IPS DF 4.7 (cell line): ENCODE data around the gene OAS3.
"Not testable (repeated sequence)": the region's sequence is repeated elsewhere in the genome, so short reads cannot be mapped to it uniquely, and the experiment has no call there.

ENCODE experiments used
- DNase-seq: peaks from one replicate; pipeline ENCODE4 v3.0.0-alpha.2; 2013; ENCODE audit warnings: low spot score; ENCODE audit errors: extremely low read depth

The OAS3 gene

DNA sequence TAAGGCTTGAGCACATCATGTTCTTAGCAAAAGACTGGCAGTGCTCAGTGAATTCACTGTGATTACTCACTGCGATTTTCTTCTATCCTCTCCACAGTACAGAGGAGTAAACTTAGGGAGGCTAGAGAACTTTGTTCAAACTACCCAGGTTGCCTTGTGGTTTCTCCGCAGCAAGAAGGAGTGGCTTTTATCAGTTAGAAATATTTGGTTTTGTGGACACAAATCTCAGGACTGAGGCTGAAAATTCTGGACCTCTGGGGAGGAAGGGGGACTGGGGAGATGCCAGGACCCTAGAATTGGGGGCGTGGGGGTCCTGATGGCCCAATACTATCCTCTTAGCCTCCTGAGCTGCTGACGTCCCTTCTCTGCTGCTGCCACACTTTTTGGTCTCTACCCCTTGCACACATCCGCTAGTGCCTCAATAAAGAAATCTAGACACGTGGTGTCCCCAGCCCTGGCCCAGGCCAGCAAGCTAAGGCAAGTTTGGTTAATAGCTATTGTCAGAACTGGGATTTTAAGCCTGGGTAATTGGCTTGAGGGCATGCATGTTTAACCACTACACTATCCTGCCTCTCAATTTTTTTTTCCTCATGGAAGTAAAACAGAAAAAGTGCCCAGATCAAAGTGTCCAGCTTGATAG lies 40.9 kb downstream of the OAS3 start:
- DNase-seq, result no peak

DNA sequence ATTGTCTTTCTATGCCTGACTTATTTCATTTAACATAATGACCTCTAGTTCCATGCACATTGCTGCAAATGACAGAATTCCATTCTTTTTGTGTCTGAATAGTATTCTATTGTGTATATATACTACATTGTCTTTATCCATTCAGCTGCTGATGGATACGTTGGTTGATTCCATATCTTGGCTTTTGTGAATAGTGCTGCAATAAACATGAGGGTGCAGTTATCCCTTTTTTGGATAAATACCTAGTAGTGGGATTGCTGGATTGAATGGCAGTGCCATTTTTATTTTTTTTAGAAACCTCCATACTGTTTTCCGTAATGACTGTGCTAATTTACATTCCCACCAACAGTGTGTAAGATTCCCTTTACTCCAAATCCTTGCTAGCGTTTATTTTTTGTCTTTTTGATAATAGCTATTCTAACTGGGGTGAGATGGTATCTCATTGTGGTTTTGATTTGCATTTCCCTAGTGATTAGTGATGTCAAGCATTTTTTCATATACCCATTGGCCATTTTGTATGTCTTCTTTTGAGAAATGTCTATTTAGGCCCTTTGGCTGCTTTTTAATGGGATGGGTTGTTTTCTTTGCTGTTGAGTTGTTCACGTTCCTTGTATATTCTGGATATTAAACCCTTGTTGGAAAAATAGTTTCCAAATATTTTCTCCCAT lies 42.4 kb downstream of the OAS3 start:
- no peak for DNase-seq

DNA sequence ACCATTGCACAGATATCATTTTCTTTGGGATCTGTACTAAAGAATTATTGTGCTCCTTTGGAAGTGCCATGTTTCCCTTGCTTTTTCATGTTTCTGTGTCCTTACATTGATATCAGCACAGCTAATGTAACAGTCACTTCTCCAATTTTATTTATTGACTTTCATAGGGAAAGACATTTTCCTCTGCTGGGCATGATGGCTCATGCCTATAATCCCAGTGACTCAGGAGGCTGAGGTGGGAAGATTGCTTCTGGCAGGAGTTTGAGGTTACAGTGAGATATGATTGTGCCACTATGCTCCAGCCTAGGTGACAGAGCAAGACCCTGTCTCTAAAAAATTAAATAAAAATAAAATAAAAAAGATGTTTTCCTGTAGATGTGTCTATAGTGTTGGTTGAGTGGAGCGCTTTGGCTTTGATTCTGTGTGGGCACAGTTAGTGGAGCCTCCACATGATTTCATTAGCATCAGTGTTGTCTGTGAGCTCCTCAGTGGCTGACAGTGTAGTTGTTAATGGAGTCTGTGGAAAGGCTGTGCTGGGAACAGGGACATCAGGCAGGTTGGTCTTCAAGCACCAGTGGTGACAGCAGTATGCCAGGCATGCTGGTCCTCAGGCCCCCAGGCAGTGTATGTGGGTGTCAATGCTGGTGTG lies 47.5 kb downstream of the OAS3 start:
- DNase-seq, result no peak

DNA sequence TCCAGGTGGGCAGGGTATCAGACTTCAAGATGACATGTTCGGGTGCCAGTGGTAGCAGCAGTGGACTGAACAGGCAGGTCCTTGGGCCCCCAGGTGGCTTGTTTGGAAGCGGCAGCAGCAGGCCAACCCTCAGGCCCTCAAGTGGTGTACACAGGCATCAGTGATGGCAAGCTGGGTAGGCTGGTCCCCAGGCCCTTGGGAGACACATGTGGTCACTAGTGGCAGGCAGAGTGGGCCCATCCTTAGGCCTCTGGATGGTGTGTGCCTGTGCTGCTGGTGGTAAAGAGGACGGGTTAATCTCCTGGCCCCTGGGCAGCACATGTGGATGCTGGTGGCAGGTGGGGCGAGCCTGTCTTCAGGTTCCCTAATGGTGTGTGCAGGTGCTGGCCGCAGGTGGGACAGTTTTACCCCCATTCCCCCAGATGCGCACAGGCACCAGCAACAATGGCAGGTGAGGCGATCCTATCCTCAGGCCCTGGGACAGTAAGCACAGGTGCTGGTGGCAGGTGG lies 48.1 kb downstream of the OAS3 start:
- no peak for DNase-seq

DNA sequence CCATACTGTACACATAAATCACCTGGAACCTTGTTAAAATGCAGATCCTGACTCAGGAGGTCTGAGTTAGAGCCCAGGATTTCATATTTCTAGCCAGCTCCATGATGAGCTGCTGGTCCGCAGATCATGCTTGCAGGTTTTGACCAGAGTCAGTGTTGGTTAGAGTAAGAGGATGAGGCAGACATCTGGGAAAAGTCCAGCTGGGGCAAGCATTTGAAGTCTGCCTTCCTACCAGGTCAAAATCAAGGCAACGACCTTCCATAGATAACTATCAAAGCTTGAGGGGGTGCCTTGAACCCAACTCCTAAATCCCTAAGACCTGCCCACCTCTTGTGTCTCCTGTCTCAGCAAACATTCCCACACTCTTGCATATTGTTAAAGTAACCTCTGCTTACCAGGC lies 49.3 kb downstream of the OAS3 start:
- DNase-seq, result no peak

DNA sequence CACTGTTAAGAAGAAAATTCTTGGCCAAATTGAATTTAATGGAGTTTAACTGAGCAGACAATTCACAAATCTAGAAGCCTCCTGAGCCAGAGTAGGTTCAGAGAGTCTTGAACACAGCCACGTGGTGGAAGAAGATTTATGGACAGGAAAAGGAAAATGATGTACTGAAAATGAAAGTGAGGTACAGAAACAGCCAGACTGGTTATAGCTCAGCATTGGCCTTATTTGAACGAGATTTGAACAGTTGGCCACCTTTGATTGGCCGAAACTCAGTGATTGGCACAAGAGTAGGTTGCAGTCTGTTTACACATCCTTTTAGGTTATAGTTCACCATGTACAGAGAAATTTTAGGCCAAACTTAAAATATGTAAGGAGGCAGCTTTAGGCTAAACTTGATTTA lies 50.0 kb downstream of the OAS3 start:
- no peak for DNase-seq

DNA sequence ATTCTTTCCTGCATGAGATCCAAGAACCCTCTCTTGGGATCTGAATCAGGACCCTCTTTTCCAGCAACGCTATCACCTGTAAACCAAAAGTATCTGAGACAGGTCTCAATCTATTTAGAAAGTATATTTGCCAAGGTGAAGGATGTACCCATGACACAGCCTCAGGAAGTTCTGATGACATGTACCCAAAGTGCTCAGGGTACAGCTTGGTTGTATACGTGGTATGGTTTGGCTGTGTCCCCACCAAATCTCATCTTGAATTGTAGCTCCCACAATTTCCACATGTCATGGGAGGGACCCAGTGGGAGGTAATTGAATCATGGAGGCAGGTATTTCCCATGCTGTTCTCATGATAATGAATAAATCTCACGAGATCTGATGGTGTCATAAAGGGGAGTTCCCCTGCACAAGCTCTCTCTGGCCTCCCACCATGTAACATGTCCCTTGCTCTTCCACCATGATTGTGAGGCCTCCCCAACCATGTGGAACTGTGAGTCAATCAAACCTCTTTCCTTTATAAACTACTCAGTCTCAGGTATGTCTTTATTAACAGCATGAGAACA lies 50.6 kb downstream of the OAS3 start:
- DNase-seq, result not testable (repeated sequence)

DNA sequence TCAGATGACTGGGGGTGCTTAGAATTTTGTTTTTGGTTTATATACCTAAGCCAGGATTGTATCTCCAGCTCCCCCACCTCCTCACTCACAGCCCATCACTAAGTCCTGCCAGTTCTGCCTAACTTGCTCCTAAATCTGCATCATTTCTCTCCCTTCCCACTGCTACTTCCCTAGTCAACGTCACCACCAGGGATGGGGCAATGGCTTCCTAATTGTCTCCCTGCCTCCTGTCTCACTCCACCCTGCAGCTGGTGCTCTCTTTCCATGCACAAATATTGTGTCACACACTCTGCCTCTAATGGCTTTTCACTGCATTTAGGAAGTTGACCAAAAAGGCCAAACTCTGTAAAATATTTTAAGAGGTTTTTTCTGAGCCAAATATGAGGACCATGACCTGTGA lies 51.5 kb downstream of the OAS3 start:
- DNase-seq, result no peak

DNA sequence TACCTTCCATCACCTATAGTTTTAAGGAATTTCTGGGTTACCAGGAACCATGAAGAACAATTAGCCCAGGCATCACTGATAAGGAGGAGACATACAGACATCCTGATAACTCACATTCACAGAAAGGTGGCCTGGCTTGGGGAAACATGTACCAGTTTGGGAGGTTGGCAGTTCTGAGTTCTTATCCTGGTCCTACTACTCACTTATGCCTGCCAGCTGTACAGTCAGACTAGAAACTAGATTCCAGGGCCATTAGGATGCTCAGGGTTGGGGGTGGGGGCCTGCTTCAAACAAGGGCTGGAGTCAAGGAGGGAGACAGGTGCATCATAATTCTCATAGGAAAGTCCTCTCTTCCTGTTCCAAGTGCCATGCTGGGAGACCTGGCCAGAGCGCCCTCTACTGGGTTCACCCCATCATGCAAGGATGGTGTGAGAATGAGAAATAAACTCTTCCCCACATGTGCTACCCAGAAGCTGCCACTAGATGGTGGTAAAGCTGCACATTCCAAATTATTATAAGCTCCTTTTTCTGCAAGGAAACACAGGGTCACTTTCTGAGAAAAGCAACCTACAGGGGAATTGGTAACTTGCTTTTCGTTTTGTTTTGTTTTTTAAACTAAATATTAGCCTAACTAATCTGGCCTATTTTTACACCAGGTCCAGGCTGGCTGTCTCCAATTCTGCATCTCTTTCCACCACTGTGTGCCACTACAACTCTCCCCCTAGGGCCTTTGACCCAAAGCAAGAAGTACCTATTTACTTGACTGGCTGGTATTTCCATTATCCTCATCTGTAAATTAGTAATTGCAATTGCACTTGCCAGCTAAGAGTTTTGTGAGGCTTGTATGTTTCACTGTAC lies 54.5 kb downstream of the OAS3 start:
- DNase-seq, result peak; percentile 38

DNA sequence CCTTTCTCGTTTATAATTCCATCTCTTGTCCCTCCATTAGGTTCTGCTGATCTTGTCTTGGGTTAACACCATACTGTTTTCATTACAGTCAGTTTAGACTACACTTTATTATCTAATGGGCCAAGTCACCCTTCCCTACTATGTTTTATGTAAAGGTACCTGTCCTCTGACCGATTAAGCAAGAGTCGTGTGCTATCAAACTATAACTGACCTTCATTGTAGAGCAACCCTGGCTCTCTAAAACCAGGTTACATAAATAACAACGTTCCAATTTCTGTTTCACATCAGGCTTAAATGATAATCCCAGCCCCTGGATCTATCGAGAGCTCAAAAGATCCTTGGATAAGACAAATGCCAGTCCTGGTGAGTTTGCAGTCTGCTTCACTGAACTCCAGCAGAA lies 56.7 kb downstream of the OAS3 start:
- DNase-seq, result no peak

DNA sequence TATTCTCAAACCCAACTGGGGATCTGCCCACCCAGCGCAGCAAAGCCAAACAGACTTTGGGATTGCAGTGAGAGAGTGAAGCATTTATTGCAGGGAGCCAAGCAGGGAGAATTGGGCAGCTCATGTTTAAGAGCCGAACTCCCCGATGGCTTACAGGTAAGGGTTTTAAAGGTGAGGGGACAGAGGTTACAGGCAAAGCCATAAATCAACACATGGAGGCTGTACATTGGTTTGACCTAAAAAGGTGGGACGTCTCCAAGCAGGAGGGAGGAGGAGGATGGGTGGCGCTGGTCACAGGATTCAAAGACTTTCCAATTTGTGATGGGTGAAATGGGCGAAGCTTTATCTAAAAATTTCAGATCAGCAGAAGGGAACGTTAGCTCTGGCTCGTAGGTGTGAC lies 58.2 kb downstream of the OAS3 start:
- no peak for DNase-seq

DNA sequence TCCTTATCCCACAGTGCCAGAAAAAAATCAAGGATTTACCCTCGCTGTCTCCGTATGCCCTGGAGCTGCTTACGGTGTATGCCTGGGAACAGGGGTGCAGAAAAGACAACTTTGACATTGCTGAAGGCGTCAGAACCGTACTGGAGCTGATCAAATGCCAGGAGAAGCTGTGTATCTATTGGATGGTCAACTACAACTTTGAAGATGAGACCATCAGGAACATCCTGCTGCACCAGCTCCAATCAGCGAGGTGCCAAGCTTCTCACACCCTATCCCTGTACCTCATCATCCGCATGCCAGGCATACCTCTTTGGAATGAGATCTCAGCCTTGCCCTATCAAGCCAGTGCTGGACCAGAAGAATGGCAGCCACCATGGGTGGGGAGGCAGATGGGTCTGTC lies 59.2 kb downstream of the OAS3 start:
- DNase-seq, result no peak

DNA sequence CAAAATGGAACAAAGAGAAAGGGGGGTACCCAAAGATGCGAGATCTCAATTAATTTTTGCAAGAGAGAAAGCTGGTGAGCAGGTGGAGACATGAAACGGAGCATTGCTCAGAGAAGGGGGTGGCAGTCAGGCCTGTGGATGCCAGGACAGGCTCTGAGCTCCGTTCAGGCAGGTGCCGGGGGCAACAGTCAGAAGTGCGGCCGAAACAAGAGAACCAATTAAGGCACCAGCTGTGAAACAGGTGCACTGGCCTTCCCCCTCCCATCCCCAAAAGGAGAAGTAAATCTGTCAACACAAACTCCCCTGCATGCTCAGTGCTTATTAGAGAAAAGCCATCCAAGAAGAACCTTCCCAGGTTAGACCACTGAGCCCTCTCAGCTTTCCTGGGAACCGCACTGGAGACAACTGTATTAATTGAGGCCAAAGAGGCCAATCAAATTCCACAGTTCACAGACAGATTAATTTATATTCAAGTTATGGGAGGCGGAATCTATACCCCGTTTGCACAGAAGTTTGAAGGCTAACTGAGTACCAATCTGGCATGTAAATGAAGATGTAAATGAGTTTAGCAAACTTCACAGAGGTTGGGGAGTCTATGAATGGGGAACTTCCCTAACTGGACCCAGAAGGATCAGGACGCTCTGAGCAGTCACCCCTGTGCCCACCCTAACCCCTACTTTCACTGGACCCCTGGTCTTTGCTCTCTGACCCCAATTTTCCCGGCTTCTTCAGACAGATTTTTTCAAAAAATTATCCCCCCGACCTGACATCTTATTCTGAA lies 60.9 kb downstream of the OAS3 start:
- DNase-seq, result no peak

DNA sequence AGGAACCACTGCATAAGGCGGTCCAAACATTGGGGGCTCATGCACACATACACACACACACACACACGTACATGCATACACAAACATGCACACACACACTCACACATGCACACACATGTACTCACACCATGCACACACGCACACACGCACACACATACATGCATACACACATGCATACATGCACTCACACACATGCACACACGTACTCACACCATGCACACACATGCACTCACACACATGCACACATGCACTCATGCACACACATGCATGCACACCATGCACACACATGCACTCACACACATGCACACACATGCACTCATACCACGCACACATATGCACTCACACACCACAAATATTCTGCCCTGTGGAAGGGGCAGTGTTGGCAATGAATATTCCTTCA lies 62.2 kb downstream of the OAS3 start:
- no peak for DNase-seq

DNA sequence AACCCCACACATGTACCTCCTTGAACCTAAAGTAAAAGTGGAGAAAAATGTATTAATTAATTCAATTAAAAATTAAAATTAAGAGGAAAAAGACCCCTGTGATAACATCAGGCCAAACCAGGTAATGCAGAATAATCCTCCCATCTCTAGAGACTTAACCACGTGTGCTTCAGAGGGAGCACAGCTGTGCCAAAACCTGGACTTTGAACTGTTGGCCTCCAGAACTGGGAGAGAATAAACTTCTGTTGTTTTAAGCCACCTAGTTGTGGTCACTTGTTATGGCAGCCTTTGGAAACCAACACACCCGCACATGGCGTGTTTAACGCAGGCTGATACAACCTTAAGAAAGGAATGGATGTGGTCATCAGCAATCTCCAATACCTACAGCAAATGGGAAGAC lies 63.9 kb downstream of the OAS3 start:
- DNase-seq, result no peak

DNA sequence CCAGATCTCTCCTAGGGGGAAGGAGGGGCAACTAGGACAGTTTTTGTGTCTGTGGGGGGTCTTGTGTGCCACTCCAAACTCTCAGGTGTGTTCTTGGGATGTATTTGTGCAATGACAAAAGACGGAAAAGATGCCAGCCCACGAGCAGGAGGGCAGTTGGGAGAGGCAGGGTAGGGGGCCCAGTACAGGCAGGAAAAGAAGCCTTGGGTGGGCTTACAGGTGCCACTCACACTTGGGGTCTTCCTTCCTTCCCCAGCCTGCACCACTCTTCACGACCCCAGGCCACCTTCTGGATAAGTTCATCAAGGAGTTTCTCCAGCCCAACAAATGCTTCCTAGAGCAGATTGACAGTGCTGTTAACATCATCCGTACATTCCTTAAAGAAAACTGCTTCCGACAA lies 64.4 kb downstream of the OAS3 start:
- DNase-seq, result no peak

DNA sequence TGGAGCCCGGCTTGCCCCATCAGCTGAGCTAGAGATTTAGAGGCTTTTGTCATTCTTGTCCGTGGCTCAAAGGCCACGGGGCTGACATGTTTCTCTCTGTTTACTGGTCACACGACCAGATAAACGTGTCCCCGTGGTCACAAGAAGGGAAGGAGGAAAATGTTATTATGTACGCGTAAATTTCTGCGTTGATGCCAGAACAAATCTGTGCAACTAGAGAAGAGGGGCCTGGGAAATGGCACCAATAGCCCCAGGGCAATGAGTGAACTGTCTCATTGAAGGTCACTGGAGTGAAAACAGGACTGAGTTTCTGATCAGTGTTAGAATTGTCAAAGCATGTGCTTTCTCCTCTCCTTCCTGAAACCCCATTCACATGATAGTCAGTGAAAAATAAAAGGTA lies 65.4 kb downstream of the OAS3 start:
- DNase-seq, result no peak

DNA sequence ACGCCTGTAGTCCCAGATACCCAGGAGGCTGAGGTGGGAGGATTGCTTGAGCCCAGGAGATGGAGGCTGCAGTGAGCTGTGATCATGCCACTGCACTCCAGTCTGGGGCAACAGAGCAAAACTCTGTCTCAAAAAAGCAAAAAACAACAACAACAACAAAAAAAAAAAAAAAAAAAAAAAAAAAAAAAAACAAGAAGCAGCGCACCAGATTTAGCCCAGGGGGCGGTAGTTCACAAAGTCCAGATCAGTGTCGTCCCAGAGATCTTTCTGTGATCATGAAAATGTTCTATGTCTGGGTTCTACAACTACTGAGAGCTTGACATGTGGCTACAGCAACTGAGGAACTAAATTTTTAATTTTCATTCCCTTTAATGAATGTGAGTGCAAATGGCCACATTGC lies 67.5 kb downstream of the OAS3 start:
- DNase-seq, result no peak

DNA sequence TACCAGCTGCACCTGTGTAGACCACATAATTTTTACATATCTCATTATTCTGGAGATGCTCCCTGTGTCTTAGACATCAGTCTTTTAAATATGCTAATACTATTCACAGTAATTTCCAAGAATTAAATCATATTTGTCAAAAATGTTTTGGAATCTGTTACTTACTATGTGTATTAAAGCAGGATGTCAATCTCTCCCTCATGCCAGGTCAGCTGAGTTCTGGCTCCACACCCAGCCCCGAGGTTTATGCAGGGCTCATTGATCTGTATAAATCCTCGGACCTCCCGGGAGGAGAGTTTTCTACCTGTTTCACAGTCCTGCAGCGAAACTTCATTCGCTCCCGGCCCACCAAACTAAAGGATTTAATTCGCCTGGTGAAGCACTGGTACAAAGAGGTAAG lies 67.9 kb downstream of the OAS3 start:
- DNase-seq, result no peak

DNA sequence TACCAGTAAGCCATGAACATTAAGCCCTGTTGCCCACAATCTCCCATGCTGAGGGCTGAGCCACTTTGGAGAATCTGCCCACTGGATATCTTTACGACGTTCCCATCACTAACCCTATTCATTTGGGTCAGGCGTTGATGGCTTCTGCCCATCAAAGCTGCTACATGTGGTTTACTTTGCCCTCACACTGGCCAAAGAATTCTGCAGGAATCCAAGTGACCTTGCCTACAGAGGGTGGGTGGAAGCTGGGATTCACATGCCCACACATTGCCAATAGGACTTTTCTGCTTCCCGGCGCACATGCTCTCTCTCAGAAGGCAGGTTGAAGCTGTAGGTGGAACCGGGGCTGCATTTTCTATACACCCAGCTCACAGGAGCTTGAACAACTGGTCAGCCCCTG lies 68.4 kb downstream of the OAS3 start:
- DNase-seq, result no peak

DNA sequence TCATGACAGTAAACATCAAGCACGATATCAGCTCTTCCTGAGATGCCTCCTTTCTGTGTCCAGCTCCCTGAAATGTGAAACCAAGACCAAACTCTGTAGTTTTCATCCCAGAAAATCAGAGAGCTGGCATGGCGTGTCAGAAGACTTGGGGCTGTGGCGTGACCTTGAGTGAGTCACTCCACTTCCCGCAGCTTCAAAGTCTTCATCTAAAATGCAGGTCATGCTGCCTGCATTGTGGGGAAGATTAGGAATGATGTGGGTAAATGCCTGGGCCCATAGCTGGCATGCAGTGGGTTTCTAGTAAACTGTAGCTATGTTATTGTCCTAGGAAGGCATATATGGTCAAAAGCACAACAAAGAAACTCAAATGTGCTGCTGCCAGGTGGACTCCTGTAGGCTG lies 68.9 kb downstream of the OAS3 start:
- no peak for DNase-seq
